Activated gamma-delta T cell (primary cell): ENCODE data around the gene CXCL1.

Source experiments
- DNase-seq: peaks from one replicate; lab custom pipeline; 2025; lab: John Stamatoyannopoulos, UW
- total RNA-seq, 2 donors: gene quantifications; one replicate each; lab custom pipeline; 2026; lab: John Stamatoyannopoulos, UW

CXCL1 gene
- total RNA-seq: 0.04 to 0.10 reads per million in 2 donors

DNA sequence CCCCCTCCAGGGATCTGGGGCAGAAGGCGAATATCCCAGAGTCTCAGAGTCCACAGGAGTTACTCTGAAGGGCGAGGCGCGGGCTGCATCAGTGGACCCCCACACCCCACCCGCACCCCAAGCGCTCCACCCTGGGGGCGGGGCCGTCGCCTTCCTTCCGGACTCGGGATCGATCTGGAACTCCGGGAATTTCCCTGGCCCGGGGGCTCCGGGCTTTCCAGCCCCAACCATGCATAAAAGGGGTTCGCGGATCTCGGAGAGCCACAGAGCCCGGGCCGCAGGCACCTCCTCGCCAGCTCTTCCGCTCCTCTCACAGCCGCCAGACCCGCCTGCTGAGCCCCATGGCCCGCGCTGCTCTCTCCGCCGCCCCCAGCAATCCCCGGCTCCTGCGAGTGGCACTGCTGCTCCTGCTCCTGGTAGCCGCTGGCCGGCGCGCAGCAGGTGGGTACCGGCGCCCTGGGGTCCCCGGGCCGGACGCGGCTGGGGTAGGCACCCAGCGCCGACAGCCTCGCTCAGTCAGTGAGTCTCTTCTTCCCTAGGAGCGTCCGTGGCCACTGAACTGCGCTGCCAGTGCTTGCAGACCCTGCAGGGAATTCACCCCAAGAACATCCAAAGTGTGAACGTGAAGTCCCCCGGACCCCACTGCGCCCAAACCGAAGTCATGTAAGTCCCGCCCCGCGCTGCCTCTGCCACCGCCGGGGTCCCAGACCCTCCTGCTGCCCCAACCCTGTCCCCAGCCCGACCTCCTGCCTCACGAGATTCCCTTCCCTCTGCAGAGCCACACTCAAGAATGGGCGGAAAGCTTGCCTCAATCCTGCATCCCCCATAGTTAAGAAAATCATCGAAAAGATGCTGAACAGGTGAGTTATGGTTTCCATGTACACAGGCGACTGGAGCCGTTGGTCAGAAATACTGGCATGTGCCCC lies at the start of gene CXCL1:
CXCL1 (plus strand) TSS at position 264 of the 926 bp plus-strand sequence; CDS start at position 342, 78 bp downstream.
- no peak for DNase-seq

DNA sequence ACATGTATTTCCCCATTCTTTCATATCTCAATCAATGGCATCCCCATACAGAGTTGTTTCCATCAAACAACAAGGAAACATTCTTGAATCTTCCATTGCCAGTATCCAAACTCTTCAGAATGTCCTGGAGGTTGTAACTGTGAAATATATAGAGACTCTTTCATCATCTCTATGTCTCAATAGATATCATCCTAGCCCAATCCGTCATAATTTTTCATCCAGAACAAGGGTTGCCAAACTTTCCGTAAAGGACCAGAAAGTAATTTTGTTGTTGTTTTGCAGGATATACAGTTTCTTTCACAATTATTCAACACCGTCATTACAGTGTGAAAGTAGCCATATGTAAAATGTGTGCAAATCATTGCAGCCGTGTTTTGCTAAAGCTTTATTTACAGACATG lies 47.9 kb upstream of the CXCL1 start:
- no peak for DNase-seq

DNA sequence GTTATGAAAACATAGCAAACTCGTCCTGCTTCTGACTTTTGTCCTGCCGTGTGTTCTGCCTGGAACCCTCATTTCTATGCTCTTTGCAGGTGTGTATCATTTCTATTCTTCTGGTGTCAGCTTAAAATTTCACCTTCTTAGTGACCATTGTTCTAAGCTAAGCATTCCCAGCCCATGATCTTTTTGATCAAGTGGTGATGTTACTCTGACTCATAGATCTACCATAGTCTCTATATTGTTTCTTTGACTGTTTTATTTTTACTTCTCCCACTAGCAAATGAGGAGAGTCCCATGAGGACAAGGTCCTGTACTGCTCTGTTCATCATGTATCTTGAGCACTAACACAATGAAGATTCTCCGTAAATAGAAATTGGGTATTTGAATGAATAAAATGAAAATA lies 46.8 kb upstream of the CXCL1 start:
- DNase-seq: no peak

DNA sequence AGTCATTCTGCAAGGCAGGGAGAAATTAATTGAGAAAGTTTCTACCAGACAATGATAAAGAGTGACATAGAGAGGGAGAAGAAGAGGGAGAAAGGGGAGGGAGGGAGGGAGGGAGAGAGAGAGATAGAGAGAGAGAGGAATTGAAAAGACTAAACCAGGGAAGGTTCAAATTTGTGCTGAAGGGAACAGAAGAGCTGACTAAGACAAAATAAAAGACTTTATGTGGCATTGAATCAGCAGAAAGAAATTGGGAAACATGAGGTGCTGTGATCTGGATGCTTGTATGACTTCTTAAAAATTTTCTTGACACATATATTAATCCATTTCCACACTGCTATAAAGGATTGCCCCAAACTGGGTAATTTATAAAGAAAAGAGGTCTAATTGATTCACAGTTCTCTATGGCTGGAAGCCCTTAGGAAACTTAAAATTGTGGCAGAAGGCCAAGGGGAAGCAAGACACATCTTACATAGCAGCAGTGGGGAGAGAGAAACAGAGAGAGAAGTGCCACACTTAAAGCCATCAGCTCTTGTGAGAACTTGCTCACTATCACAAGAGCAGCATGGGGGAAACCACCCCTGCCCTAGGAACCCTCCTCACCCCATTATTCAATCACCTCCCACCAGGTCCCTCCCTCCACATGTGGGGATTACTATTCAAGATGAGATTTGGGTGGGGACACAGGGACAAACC lies 46.2 kb upstream of the CXCL1 start:
- DNase-seq: no peak

DNA sequence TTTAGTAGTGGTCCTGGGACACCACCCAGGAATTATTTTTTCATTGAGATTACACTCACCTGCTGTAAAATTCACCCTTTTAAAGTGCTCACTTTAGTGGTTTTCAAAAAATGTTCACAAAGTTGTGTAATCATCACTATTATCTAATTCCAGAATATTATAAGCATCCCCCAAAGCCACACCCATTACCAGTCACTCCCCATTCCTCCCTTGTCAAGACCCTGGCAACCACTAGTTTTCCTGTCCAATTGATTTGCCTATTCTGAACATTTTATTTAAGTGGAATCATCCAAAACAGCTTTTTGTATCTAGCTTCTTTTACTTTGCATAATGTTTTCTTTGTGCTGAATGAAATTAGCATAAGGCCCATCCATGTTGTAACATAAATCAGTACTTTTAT lies 45.4 kb upstream of the CXCL1 start:
- DNase-seq: no peak

DNA sequence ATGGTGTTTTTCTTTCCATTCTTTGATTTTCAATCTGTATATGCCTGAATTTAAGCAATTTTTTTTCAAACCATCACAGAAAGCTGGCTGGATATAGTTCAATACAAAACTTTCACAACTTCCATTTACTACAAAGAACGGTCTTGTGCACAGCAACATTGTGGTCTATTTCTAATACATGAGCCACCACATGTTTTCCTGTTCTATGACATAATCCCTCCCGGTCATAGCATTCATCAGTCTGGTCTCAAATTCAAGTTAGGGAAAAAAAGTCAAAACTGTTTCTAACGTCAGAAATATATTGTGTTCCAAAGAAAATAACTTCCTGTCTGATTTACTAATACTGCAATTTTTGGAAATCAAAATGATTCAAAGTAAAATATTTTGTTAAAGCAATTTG lies 40.2 kb upstream of the CXCL1 start:
- DNase-seq: no peak

DNA sequence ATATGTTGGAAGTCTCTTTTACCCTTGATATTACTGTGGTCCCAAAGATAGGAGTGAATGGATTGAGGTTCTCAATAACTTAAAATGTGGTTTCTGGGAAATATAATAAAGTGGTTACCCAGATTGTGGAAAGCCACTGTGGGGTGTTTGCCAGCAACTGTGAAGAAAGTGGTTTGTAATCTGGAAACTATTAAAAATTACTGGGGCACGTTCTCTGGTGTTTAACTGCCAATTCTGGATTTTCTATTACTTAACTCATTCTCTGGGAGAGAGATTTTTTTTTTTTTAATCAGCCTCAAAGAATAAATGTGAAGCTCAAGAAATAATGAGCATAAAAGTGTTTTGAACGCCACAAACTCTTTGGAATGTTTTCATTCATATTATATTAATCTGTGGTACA lies 37.6 kb upstream of the CXCL1 start:
- DNase-seq: no peak

DNA sequence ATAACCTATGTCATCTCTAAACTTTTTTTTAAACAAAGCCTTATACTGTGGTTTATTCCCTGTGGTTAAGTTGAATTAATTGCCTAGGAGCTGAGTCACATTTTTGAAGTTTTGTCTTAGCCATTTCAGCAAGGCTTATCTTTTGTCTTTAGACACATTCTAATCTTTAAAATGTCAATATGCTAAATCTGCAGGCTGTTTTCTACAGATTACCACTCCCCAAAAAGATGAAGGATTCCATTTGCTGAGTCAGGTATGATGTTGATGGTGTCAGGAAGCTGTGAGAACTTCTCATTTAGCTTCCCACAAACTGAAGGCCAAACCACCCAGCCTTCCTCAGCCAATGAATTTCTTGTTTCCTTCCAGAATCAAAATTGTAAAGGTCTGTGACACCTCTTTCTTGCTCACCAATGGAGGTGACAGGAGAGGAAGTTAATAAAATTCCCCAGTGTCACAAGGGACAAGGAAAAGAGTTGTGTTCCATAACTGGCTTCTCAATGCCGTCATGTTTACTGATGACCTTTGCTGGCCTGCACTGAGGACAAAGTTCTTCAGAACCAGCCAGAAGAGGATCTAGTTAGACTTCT lies 36.4 kb upstream of the CXCL1 start:
- DNase-seq: no peak

DNA sequence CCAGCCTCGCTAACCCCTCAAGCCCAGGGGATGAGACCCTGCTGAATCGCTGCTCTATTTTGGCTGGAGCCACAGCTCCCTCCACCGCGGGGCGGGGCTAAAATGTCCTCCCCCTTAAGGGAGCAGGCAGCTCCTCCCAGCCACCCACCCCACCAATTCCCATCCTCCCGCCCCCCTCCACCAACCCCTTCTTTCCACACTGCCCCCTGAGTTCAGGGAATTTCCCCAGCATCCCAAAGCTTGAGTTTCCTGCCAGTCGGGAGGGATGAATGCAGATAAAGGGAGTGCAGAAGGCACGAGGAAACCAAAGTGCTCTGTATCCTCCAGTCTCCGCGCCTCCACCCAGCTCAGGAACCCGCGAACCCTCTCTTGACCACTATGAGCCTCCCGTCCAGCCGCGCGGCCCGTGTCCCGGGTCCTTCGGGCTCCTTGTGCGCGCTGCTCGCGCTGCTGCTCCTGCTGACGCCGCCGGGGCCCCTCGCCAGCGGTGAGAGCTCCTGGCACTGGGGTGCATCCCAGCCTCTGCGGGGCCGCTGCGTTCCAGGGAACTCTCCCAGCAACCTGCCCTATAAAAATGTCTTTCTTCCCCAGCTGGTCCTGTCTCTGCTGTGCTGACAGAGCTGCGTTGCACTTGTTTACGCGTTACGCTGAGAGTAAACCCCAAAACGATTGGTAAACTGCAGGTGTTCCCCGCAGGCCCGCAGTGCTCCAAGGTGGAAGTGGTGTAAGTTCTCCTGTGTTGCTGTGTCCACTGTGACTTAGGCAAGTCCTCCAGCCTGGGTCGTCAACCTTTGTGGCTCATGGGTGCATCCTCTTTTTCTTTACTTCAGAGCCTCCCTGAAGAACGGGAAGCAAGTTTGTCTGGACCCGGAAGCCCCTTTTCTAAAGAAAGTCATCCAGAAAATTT lies 32.6 kb upstream of the CXCL1 start, which contains the start of gene CXCL6:
CXCL6 (plus strand) TSS at position 306 of the 907 bp plus-strand sequence; CDS start at position 379, 73 bp downstream.
- DNase-seq: no peak

DNA sequence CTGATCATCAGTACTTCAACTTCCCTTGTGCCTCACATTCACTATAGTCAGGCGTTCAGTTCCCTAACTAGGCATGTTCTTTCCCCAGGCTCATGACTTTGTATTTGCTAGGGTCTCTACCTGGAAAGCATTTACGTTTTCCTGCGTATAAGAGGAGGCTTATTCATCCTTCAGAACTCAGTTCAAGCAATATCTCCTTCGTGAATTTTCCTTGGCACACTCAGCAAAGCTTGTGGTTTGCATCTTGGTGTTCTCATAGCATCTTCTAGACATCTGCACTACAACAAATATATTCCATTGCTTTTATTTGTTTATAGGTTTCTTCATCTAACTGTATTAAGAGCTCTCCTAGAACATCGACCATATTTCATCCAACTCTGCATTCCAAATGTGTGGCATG lies 30.1 kb upstream of the CXCL1 start:
- no peak for DNase-seq

DNA sequence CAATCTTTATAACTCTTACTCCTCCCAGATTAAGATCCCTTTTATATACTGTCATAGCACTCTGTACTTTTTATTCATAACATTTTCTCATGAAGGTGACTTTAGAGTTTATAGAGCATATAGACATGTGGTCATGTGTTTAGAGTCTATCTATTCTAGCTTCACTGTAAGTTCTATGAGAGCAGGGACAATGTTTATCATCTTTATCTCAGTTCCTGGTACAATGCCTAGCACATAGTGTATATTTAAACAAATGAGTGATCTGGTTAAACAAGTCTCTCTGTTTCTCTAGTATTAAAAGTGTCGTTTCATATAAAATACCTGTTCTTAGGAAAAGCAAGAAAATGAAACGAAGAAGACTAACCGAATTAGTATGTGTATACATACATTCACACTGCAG lies 29.5 kb upstream of the CXCL1 start:
- DNase-seq: no peak

DNA sequence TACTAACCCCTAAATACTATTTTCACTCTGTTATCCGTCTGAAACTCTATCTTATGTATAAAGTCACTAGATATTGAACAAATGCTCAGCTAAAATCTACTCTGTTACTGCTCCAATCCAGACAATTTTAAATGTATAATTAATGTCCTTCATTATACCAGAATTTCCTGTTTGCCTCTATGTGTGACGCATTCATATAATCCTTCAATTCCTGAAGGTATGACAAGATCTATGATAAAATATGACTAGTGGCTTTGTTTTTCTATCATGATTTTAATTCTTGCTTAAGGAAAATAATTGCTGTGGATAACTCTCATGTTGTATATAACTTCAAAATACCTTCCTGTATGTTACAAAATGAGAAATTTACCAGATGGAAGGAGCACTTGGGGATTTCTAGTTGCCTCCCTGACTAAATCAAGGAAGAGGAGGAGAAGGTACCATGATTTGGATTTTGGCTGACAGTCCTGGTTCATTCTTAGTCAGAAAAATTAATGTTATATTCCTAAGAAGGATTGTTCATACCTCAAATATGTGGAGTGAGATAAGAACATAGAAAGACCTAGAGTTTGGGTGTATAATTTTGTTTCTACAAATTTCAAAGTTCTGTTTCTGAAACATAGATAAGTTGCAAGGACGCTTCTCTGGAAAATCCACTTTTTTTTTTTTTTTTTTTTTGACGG lies 27.8 kb upstream of the CXCL1 start:
- DNase-seq: no peak

DNA sequence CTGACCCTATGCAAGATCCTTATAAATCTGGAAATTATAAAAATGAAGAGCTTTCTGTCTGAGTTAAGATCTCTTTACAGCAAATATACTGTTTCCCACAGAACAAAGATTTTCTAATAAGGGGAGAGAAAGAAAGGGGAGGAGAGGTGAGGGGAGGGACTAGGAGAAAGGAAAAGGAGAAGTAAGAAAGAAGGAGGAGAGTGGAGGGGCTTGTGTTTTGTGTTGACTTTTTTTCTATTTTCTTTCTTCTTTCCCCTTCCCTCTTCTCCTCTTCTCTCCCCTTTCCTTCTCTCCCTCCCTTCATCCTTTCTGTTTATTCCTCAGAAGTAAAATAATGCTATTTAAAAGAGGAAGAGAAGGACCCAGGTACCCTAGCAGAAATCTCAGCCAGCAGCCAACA lies 26.5 kb upstream of the CXCL1 start:
- DNase-seq: no peak

DNA sequence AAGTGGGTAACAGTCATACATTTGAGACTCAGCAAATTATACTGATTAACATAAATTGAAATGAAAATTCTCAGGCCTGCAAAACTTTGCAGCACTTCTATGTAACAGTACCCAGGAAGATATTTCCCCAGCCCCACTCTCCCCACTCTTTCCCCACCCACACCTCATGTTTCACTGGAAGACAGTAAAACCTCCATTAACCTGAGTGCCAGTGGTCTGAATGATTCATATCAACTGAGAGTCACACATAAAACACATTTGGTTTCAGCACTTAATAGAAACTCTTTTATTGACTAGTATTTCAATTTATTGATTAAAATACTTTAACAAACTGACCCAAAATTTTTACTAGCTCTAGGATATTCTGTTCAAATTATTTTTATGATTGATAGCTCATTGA lies 25.8 kb upstream of the CXCL1 start:
- no peak for DNase-seq

DNA sequence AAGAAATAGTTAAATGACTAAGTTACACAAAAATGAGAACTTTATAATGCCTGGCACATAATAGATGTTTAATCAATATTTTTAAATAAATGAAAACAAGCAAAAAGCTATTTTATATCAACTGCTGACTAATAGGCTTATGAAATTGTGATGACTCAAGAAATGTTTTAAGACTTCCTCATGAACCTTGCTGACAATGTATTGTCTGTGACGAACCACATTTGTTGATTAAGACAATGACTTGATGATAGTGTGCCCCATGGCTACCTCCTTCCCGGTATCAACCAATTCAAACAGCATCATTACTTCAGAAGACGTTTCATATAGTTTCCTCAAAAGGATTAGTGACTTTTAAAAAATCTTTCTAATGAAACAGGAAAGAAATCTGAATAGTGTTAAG lies 24.8 kb upstream of the CXCL1 start:
- DNase-seq: no peak

DNA sequence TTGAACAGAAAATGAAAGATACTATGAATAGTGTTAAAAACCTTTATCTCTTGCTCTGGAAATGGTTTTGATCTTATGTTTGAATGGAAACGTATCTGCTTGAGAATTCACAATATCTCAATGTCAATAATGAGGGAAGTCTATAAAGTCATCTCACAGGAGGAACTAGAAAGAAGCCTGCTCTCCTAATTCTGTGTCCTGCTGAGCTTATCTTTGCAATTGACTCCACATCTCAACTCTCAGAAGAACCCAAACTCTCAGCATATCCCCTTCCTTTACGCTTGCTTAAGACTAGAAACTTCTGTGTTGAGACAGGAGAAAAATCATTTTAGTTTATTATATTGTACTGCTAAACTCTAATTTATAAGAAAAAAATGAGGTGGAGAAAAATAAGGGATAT lies 24.4 kb upstream of the CXCL1 start:
- no peak for DNase-seq

DNA sequence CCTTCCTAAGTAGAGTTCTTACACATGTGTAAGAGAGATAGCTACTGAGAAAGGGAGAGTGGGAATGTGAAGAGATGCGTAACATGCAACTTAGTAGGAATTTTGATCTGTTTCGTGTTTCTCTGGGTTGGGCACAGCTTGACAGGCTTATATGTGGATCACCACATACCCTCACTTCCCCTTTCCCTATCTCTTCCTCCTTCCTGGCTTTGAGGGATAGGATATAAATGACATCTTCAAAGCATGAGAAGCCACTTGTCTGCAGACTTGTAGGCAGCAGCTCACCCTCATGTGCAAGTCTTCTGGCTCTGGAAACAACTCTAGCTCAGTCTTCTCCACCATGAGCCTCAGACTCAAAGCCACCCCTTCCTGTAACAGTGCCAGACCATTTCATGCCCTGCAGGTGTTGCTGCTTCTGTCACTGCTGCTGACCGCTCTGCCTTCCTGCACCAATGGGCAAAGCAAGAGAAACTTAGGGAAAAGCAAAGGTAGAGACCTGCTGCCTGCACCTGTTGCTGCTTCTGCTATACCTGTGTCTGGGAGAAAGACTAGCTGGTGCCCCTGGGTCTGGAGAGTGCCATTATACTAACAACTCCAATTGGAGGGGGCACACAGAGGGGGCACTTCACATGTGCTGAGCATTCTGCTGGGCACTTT lies 21.5 kb upstream of the CXCL1 start:
- DNase-seq: no peak

DNA sequence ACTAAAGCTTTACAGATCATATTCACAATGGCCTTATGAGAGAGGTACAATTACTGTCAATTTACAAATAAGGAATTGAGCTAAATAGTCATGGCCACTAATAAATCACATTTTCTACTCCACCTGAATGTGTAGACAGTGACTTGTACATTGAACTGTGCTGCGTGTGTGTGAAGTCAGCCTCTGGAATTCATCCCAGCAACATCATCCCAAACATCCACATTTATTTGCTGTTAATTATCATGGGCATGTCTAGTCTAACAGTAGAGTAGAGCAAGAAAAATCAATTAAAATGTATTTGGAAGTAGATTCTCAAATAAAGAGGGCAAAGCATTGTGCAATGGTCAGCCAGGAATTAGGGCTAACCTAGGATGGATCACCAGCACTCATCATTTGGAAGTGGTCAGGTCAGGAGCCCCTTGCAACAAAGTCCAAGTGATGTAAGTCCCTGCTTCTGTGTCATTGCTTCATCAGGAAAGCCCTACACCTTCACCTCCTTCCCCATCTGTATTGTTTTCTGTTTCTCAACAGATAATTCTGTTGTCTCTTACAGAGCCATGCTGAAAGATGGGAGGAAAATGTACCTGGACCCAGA lies 20.9 kb upstream of the CXCL1 start:
- no peak for DNase-seq

DNA sequence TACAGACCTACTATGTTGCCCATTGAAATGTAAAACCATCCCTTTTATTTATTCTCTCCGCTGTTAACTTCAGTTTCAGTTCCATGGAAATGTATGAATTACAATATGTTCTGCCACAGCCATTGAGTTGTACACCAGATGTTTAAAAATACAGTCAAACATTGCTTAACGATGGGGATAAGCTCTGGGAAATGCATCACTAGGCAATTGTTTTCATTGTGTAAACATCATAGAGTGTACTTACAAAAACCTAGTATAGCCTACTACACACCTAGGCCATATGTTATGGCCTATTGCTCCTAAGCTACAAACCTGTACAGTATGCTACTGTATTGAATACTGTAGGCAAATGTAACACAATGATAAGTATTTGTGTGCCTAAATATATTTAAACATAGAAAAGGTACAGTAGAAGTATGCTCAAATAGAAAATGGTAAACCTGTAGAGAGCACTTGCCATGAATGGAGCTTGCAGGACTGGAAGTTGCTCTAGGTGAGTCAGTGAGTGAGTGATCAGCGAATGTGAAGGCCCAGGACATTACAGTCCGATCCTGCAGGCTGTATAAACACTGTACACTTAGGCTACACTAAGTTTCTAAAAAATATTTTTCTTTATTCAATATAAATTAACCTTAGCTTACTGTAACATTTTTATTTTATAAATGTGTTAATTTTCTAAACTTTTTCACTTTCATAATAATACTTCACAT lies 18.8 kb upstream of the CXCL1 start:
- no peak for DNase-seq
